GM23248 (cell line): Measurements from ENCODE around the gene CASP7. TPM values are rescaled to one million over a fixed set of nuclear protein-coding genes. Genes with fewer than 3 reads are reported as not detected.

ENCODE experiments used
- DNase-seq: peaks from one replicate; pipeline ENCODE4 v3.0.0-alpha.2; 2015
- H2AFZ ChIP-seq: fragments of 200-600 bp; sonication (generic); 2 replicates; pipeline ENCODE4 v1.6.1; 2016; ENCODE audit warnings: antibody characterized with exemption
- H3F3A ChIP-seq: fragments of 200-600 bp; sonication (generic); 2 replicates; pipeline ENCODE4 v1.6.1; 2016; ENCODE audit warnings: mild to moderate bottlenecking, antibody characterized with exemption, mixed run types; ENCODE audit not compliant: insufficient read depth
- H3K27ac ChIP-seq: fragments of 200-600 bp; sonication (generic); 2 replicates; pipeline ENCODE4 v1.5.1; 2016; ENCODE audit warnings: mild to moderate bottlenecking
- H3K27me3 ChIP-seq: fragments of 200-600 bp; sonication (generic); replicated peaks from 2 replicates; pipeline ENCODE4 v1.6.1; 2016; ENCODE audit warnings: mild to moderate bottlenecking; ENCODE audit not compliant: insufficient read depth
- H3K36me3 ChIP-seq: fragments of 200-600 bp; sonication (generic); 2 replicates; pipeline ENCODE4 v1.6.1; 2016; ENCODE audit warnings: low read depth, mild to moderate bottlenecking
- H3K4me1 ChIP-seq: fragments of 200-600 bp; sonication (generic); 2 replicates; pipeline ENCODE4 v1.6.1; 2016; ENCODE audit warnings: mild to moderate bottlenecking; ENCODE audit not compliant: insufficient read depth
- H3K4me2 ChIP-seq: fragments of 200-600 bp; sonication (generic); one replicate; pipeline ENCODE4 v1.6.1; 2016; ENCODE audit warnings: mild to moderate bottlenecking; ENCODE audit not compliant: unreplicated experiment
- H3K4me3 ChIP-seq: fragments of 200-600 bp; sonication (generic); 2 replicates; pipeline ENCODE4 v1.5.1; 2016; ENCODE audit warnings: mild to moderate bottlenecking
- H3K79me2 ChIP-seq: fragments of 200-600 bp; sonication (generic); 2 replicates; pipeline ENCODE4 v1.6.1; 2016; ENCODE audit warnings: mild to moderate bottlenecking; ENCODE audit not compliant: insufficient read depth
- H3K9ac ChIP-seq: fragments of 200-600 bp; sonication (generic); 2 replicates; pipeline ENCODE4 v1.6.1; 2016; ENCODE audit warnings: mild to moderate bottlenecking
- H3K9me2 ChIP-seq: fragments of 200-600 bp; sonication (generic); 2 replicates; pipeline ENCODE4 v1.6.1; 2016; ENCODE audit warnings: mixed run types, mild to moderate bottlenecking, moderate library complexity; ENCODE audit not compliant: insufficient read depth
- H3K9me3 ChIP-seq: fragments of 200-600 bp; sonication (generic); one replicate; pipeline ENCODE4 v1.6.1; 2017; ENCODE audit warnings: low read depth
- H4K20me1 ChIP-seq: fragments of 200-600 bp; sonication (generic); 2 replicates; pipeline ENCODE4 v1.6.0; 2016; ENCODE audit not compliant: insufficient read depth
- EZH2 ChIP-seq: fragments of 200-600 bp; sonication (generic); IDR thresholded peaks from 2 replicates; pipeline ENCODE4 v1.6.1; 2018; ENCODE audit warnings: antibody characterized with exemption, mild to moderate bottlenecking; ENCODE audit not compliant: insufficient read depth, poor library complexity, severe bottlenecking
- EZH2phosphoT487 ChIP-seq: fragments of 200-600 bp; sonication (generic); IDR thresholded peaks from 2 replicates; pipeline ENCODE4 v1.6.1; 2018; ENCODE audit warnings: antibody characterized with exemption, moderate library complexity, mild to moderate bottlenecking, low read depth; ENCODE audit not compliant: insufficient read depth
- WGBS, 2 experiments: methylation state at CpG; one replicate each; pipeline ENCODE4 v1.1.6; 2015 to 2017; ENCODE audit warnings: low lambda C conversion rate in 2 of 2, low coverage in 1 of 2; ENCODE audit errors: missing lambda C conversion rate in 2 of 2; 5-methylcytosine and 5-hydroxymethylcytosine counted together
- in situ Hi-C: fragments of 300-500 bp; cut with MboI; formaldehyde crosslinking; loops from 2 replicates; pipeline ENCODE4 v1.15.0; 2020
- polyA plus RNA-seq: library from polyadenylated mRNA; unstranded; fragments of >200 nt; fragmentation: Nextera tagmentation; extraction: Ambion mirVana; gene quantifications from 2 replicates; pipeline ENCODE4 v1.2.1, GENCODE V29; 2016
- total RNA-seq: library from RNA; depleted of rRNA; stranded (reverse); fragments of >200 nt; shearing (Covaris generic); gene quantifications from 2 replicates; pipeline ENCODE4 v1.2.3, GENCODE V29; 2014

CASP7 gene
- total and polyA plus RNA-seq, 2 experiments from 2014 or later: 18.7 to 22.7 TPM

GRCh38 chr10:113754125-113754524 is 74.4 kb downstream of the CASP7 start:
- Histone ChIP-seq H3K27me3 (peaks cover 5% of the 10 kb centered on the region; the same call in 1 of the 2 replicates), H2AFZ (no peak overlapping the region), H3K27ac (no peak overlapping the region), H3K9ac (no peak overlapping the region), H3K4me3 (no peak overlapping the region), H3K9me3 (no peaks in the 10 kb centered on the region), H3K79me2 (no peaks in the 10 kb centered on the region), H3K36me3 (no peaks in the 10 kb centered on the region), H3F3A (no peaks in the 10 kb centered on the region), H4K20me1 (no peaks in the 10 kb centered on the region), H3K4me1 (no peaks in the 10 kb centered on the region), H3K9me2 (no peaks in the 10 kb centered on the region), H3K4me2 (no peak overlapping the region)
- DNase-seq: no peak
- in situ Hi-C loops: no loop called here
- WGBS, 2 experiments: 78 to 81% methylated on average over 3 of the region's 3 CpGs
- TF ChIP-seq EZH2: no peak
- no peak for TF ChIP-seq EZH2phosphoT487

- TF ChIP-seq EZH2phosphoT487 (no peak), EZH2 (no peak)
- H3K36me3 ChIP-seq: no peaks in the 10 kb centered on the region
- no peaks in the 10 kb centered on the region for H4K20me1 ChIP-seq
- H3K27me3 ChIP-seq: peaks cover 5% of the 10 kb centered on the region; the same call in 1 of the 2 replicates
- in situ Hi-C loops: no loop called here
- DNase-seq: no peak
- H3K27ac ChIP-seq: no peak overlapping the region
- H3K4me1 ChIP-seq: no peaks in the 10 kb centered on the region
- 62 to 65% methylated on average over 9 of the region's 9 CpGs for WGBS, 2 experiments
- no peaks in the 10 kb centered on the region for H3K79me2 ChIP-seq
- no peaks in the 10 kb centered on the region for H3K9me3 ChIP-seq
- H3K4me2 ChIP-seq: no peak overlapping the region
- no peaks in the 10 kb centered on the region for H3K9me2 ChIP-seq
- H2AFZ ChIP-seq: no peak overlapping the region
- no peaks in the 10 kb centered on the region for H3F3A ChIP-seq
- no peak overlapping the region for H3K9ac ChIP-seq
- no peak overlapping the region for H3K4me3 ChIP-seq
Measured at GRCh38 chr10:113754768-113755167, 75.1 kb downstream of the CASP7 start.

GRCh38 chr10:113756940-113757543 is 77.3 kb downstream of the CASP7 start:
- Histone ChIP-seq H4K20me1 (no peaks in the 10 kb centered on the region), H3K4me3 (no peak overlapping the region), H3K9me2 (no peaks in the 10 kb centered on the region), H2AFZ (no peak overlapping the region), H3K4me2 (no peak overlapping the region), H3K4me1 (no peaks in the 10 kb centered on the region), H3K79me2 (no peaks in the 10 kb centered on the region), H3K27ac (no peak overlapping the region), H3K9ac (no peak overlapping the region), H3K27me3 (no peaks in the 10 kb centered on the region), H3K9me3 (no peaks in the 10 kb centered on the region), H3K36me3 (no peaks in the 10 kb centered on the region), H3F3A (no peaks in the 10 kb centered on the region)
- no peak for TF ChIP-seq EZH2phosphoT487
- TF ChIP-seq EZH2: no peak
- 52 to 66% methylated on average over 9 to 12 of the region's 12 CpGs for WGBS, 2 experiments
- in situ Hi-C loops: no loop called here
- DNase-seq: no peak

- 5% methylated on average over 1 of the region's 1 CpG for WGBS, 2 experiments
Measured at GRCh38 chr10:113762083-113762482, 82.4 kb downstream of the CASP7 start.

GRCh38 chr10:113764582-113764981 is 84.9 kb downstream of the CASP7 start:
- no peaks in the 10 kb centered on the region for H4K20me1 ChIP-seq
- H3K79me2 ChIP-seq: no peaks in the 10 kb centered on the region
- no peak overlapping the region for H2AFZ ChIP-seq
- H3K4me1 ChIP-seq: no peaks in the 10 kb centered on the region
- no peak overlapping the region for H3K4me2 ChIP-seq
- H3K9me2 ChIP-seq: no peaks in the 10 kb centered on the region
- WGBS, 2 experiments: 44 to 74% methylated on average over 1 of the region's 1 CpG
- no peak overlapping the region for H3K27ac ChIP-seq
- H3K4me3 ChIP-seq: no peak overlapping the region
- TF ChIP-seq EZH2 (no peak), EZH2phosphoT487 (no peak)
- H3K36me3 ChIP-seq: no peaks in the 10 kb centered on the region
- no peaks in the 10 kb centered on the region for H3K9me3 ChIP-seq
- peaks cover 36% of the 10 kb centered on the region for H3K27me3 ChIP-seq
- no peak for DNase-seq
- no peak overlapping the region for H3K9ac ChIP-seq
- in situ Hi-C loops: no loop called here
- no peaks in the 10 kb centered on the region for H3F3A ChIP-seq

More at GRCh38 chr10:113762083-113762482, 82.4 kb downstream of the CASP7 start:
- no peak overlapping the region for H3K4me3 ChIP-seq
- in situ Hi-C loops: no loop called here
- DNase-seq: no peak
- H3K4me1 ChIP-seq: no peaks in the 10 kb centered on the region
- H3K9me2 ChIP-seq: no peaks in the 10 kb centered on the region
- H3K27ac ChIP-seq: no peak overlapping the region
- no peaks in the 10 kb centered on the region for H4K20me1 ChIP-seq
- H3K27me3 ChIP-seq: peaks cover 13% of the 10 kb centered on the region
- no peak overlapping the region for H3K9ac ChIP-seq
- H3K36me3 ChIP-seq: no peaks in the 10 kb centered on the region
- H3K79me2 ChIP-seq: no peaks in the 10 kb centered on the region
- no peaks in the 10 kb centered on the region for H3F3A ChIP-seq
- TF ChIP-seq EZH2: no peak
- no peak for TF ChIP-seq EZH2phosphoT487
- H3K9me3 ChIP-seq: no peaks in the 10 kb centered on the region
- H2AFZ ChIP-seq: no peak overlapping the region
- H3K4me2 ChIP-seq: no peak overlapping the region
